Measurements from ENCODE around the gene WDR81.

GRCh38 chr17:1732833-1733321, 8.4 kb downstream of the WDR81 start:
- TF ChIP-seq CTCF (IDR thresholded peaks at IDR 0.05) (no peak), EP300 (IDR thresholded peaks at IDR 0.05) (no peak), POLR2A (IDR thresholded peaks at IDR 0.05) (no peak)

Data from stomach (tissue), 4 donors.